ENCODE data around the gene ACCSL.

The ACCSL gene

DNA sequence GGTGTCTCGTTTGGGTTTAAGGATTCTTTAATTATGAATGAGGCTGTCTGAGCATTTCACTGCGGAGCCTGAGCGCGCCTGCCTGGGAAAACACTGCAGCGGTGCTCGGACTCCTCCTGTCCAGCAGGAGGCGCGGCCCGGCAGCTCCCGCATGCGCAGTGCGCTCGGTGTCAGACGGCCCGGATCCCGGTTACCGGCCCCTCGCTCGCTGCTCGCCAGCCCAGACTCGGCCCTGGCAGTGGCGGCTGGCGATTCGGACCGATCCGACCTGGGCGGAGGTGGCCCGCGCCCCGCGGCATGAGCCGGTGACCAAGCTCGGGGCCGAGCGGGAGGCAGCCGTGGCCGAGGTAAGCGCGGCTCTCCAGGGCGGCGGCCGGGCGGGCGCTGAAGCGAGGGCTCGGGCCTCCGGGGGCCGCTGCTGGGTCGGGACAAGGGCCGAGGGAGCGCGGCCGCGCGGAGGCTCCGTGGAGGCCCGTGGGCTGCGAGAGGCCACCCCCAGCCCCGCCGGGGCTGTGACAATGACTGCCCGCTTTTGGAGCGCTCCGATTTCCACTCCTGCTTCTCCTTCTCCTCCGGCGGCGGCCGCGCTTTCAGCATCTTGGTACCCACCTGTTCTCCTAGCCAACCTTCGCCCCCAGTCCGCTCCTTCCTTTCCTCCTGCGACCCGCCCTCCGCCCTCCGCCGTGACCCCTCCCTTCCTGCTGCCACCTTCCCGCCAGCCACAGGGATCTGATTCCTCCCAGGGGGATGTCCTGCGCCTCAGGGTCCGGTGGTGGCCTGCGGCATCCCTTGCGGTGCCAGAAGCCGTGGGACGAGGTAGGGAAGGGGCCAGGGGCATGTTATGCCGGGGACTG is 48.0 kb downstream of the ACCSL start, which contains the start of gene EXT2:
EXT2 (plus strand) TSS at position 173 of the 854 bp plus-strand sequence. CDS start 12,035 bp downstream, outside the sequence.
- peak; percentile 77 to 81 for DNase-seq (ENCODE audit: low read depth in 1 of 2, low spot score in 1 of 2)

DNA sequence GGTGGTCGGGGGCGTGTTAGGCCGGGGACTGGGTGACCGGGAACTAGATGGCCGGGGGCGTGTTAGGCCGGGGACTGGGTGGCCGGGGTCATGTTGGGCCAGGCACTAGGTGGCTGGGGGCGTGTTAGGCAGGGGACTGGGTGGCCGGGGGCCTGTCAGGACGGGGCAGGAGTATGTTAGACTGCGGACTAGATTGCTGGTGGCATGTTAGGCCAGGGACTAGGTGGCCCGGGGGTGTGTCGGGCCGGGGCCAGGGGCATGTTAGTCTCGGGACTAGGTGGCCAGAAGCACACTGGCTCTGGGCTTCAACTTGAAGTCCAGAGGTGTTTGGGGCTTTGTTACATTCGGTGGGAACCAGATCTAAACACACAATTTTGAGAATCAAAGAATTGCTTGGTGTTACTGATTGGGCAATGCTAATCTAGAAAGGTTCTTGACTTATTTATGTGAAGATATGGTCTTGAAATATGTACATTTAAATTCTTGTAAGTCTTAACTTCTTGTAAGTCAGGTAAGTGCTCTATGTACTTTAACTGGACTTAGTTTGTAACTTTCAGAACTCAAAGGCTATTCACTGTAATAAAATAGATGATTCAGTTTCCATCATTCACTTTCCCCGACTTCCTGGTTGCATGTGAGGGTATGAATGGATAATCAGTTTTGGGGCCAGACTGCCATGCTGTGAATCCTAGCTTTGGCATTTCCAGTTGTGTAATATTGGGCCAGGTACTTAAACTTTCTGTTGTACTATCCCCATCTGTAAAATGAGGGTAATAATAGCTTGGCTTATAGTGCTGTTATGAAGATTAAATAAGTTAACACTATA is 48.8 kb downstream of the ACCSL start:
- no peak for DNase-seq (ENCODE audit: low read depth in 1 of 2, low spot score in 1 of 2)

DNA sequence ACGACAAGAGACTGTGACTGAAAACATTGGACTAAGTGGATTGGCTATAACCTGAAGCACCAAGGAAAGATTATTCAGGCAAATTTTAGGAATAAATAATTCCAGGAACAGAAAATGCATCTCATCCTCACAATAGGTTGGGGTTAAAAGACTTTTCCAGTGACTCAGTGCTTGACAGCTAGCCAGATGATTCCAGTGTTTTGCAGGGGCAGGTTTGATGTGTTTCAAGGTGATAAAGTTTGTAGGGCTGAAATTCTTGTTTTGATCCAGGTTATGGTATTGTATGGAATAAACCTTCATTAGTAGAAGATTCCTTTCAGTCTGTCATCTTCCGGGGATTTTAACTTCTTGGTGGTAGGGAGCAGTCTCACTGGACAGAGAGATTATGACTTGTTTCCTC is 50.0 kb downstream of the ACCSL start:
- DNase-seq (ENCODE audit: low read depth in 1 of 2, low spot score in 1 of 2) = no peak

DNA sequence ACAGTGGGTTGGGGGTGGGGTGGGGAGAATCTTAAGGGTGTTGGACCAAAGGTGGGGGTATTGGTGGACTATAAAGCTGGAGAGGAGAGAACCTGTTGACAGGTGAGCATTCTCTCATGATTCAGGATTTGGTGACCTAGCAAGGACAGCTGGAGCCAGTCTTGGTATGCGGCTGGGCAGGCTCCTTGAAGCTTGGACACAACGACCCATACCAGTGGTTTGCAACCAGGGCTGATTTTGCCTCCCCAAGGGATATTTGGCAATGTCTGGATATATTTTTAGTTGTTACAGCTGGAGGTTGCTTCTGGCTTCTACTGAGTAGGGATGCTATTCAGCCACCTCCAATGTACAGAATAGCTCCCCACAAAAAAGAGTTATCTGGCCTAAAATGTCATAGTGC is 53.3 kb downstream of the ACCSL start:
- DNase-seq (ENCODE audit: low read depth in 1 of 2, low spot score in 1 of 2) = no peak

DNA sequence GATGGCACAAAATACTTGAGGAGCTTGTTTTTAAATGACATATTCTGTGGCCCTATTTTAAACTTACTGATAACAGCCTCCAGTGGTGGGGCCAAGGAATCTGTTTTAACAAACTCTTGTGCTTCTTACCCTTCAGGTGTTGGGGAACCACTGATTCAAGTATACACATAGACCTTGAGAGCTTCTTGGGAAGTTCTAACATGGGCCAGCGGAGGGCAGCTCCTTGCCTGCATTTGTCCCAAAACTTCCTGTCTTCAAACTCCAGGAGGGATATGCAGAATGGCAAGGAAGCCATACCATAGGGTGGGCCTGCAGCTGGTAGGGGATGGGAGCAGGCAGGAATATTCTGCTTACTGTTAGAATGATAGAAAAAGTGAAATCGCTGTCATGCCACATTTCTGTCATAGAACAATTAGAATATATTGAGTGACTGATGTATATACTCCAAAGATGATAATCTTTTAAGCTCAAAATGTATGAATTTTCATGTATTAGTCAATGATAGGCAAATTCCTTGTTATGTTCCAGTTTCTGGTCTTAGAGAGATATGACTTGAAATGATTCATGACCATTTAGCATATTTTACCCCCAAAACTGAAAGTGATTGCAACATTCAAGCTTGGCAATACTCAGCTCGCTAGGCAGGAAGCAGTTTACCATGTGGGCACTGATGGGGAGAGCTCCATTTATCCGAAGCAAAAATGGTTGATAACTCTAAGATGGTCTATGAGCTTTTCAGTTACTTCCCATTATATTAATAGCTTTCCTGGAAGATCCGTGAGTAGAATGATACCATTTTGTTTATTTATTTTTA is 56.9 kb downstream of the ACCSL start:
- no peak for DNase-seq (ENCODE audit: low read depth in 1 of 2, low spot score in 1 of 2)

DNA sequence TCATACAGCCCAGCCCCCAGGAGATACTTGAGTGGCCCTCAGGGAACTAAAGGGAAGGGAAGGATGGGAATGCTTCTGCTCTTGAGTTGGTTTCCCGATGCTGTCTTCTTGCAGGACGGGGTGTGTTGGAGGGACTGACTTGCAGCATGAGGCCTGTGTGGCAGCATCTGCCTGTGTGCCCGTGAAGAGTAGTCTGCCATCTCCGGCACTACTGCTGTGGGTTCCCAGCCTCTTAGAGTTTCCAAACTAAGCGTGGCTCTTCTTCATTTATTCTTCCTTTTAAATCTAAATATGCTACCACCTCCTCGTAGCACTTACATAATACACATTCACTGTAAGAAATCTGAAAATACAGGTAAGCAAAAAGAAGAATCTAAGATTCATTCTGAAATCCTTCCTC is 60.5 kb downstream of the ACCSL start:
- DNase-seq (ENCODE audit: low read depth in 1 of 2, low spot score in 1 of 2) = no peak
